ENCODE measurements around the gene TFPI.

The TFPI gene

DNA sequence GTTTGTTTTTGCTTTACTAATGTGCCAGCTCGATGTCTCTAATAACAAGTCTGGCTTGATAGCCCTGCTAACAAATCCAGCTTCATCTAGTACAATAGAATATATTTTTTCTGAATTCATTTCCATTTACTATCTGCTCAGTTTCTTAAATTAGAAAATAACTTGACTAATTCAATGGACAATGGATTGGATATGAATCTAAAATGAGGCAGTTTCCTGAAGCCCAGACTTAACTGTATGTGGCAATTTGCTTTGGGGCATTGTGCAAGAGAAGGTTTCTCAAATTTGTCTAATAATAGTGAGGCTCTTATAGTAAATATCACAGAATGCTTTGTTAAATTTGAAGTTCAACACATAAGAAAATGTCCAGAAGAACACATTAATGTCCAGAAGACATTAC lies 132.0 kb downstream of the TFPI start:
- Histone ChIP-seq H3K27ac (ENCODE audit: low read length) (no peak overlapping the region), H3K9ac (ENCODE audit: low read length) (no peak overlapping the region), H3K9me3 (ENCODE audit: control insufficient read depth, low read depth, low read length) (no peaks in the 10 kb centered on the region), H3K4me3 (ENCODE audit: low read length) (no peak overlapping the region), H3K36me3 (ENCODE audit: control insufficient read depth, low read depth, low read length) (no peaks in the 10 kb centered on the region), H3K27me3 (ENCODE audit: control insufficient read depth, insufficient read depth, low read length) (no peaks in the 10 kb centered on the region), H3K4me1 (ENCODE audit: control insufficient read depth, low read depth, low read length) (peaks cover 14% of the 10 kb centered on the region)

DNA sequence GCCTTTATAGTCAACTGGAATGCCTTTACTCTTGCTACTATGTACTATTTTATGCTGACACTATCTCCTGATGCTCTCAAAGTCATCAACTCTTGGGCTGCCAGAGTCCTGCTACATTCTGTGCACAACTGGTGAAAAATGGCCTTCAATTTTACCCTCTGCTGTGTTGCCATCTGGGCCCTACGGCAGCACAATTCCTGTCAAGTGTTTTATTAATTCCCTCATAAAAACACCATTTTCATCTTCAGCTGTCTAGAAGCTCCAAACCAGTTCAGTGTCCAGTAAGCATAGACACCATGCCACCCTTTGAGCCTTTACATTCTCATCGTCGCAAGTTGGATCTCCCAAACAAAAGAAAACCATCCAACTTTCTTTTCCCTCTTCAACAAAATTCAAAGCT lies 132.7 kb downstream of the TFPI start:
- no peaks in the 10 kb centered on the region for H3K36me3 ChIP-seq (ENCODE audit: control insufficient read depth, low read depth, low read length)
- H3K4me3 ChIP-seq (ENCODE audit: low read length), result no peak overlapping the region
- H3K9me3 ChIP-seq (ENCODE audit: control insufficient read depth, low read depth, low read length), result no peaks in the 10 kb centered on the region
- no peak overlapping the region for H3K9ac ChIP-seq (ENCODE audit: low read length)
- H3K27ac ChIP-seq (ENCODE audit: low read length), result no peak overlapping the region
- peaks cover 14% of the 10 kb centered on the region for H3K4me1 ChIP-seq (ENCODE audit: control insufficient read depth, low read depth, low read length)
- no peaks in the 10 kb centered on the region for H3K27me3 ChIP-seq (ENCODE audit: control insufficient read depth, insufficient read depth, low read length)

DNA sequence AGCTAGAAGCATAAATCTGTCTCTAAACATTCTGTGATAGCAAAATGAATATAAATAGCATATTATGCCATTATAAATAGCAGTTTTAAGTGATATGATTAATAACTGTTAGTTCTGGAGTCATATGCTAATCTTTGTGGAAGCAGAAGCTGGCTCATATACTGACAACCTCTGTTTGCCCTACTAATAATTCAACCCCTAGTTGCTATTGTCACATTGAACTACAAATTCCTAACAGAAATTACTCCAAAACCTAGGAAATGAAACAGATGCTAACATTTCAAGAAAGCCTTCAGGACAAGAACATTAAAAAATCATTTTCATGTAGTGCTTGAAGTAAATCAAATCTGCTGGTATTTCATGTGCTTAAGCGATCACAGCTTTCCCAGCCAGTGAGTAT lies 134.4 kb downstream of the TFPI start:
- Histone ChIP-seq H3K36me3 (ENCODE audit: control insufficient read depth, low read depth, low read length) (no peaks in the 10 kb centered on the region), H3K9me3 (ENCODE audit: control insufficient read depth, low read depth, low read length) (no peaks in the 10 kb centered on the region), H3K27ac (ENCODE audit: low read length) (no peak overlapping the region), H3K4me3 (ENCODE audit: low read length) (no peak overlapping the region), H3K9ac (ENCODE audit: low read length) (no peak overlapping the region), H3K27me3 (ENCODE audit: control insufficient read depth, insufficient read depth, low read length) (no peaks in the 10 kb centered on the region), H3K4me1 (ENCODE audit: control insufficient read depth, low read depth, low read length) (peaks cover 14% of the 10 kb centered on the region)

DNA sequence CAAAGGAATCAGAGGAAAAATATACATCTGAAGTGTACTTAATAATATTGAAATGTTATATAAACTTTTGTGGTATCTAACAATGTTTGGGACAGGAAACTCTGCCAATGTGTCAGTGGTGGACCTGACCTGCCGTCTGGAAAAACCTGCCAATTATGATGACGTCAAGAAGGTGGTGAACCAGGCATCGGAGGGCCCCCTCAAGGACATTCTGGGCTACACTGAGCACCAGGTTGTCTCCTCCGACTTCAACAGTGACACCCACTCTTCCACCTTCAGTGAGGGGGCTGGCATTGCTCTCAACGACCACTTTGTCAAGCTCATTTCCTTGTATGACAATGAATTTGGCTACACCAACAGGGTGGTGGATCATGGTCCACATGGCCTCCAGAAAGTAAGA lies 138.8 kb downstream of the TFPI start:
- no peak overlapping the region for H3K4me3 ChIP-seq (ENCODE audit: low read length)
- no peak overlapping the region for H3K9ac ChIP-seq (ENCODE audit: low read length)
- no peak overlapping the region for H3K27ac ChIP-seq (ENCODE audit: low read length)
- no peaks in the 10 kb centered on the region for H3K27me3 ChIP-seq (ENCODE audit: control insufficient read depth, insufficient read depth, low read length)
- H3K4me1 ChIP-seq (ENCODE audit: control insufficient read depth, low read depth, low read length), result peaks cover 4% of the 10 kb centered on the region
- no peaks in the 10 kb centered on the region for H3K9me3 ChIP-seq (ENCODE audit: control insufficient read depth, low read depth, low read length)
- H3K36me3 ChIP-seq (ENCODE audit: control insufficient read depth, low read depth, low read length), result no peaks in the 10 kb centered on the region

Measured in iPS-18a (cell line).